Activated effector memory CD4-positive, alpha-beta T cell treated with anti-CD3 and anti-CD28 coated beads, Interleukin-2, amount 50 U/mL, for 16 hours (primary cell): ENCODE measurements around the gene SLCO4A1.
A peak's percentile ranks its signal among the peaks of the same experiment; 100 is the strongest.

Experiments used
- DNase-seq: peaks from one replicate; pipeline ENCODE4 v3.0.0-alpha.2; 2020

SLCO4A1 gene

GRCh38 chr20:62704341-62704948, 62.1 kb downstream of the SLCO4A1 start:
- no peak for DNase-seq

- no peak for DNase-seq
These were observed 63.3 kb downstream of the SLCO4A1 start for GRCh38 chr20:62705627-62706026.

GRCh38 chr20:62706344-62706743, 64.0 kb downstream of the SLCO4A1 start:
- no peak for DNase-seq

- no peak for DNase-seq
These were observed 64.6 kb downstream of the SLCO4A1 start for GRCh38 chr20:62706857-62707256.

- no peak for DNase-seq
These were observed 65.1 kb downstream of the SLCO4A1 start for GRCh38 chr20:62707276-62707920.

GRCh38 chr20:62707921-62708521, 65.7 kb downstream of the SLCO4A1 start:
- DNase-seq, result no peak

- no peak for DNase-seq
These were observed 66.6 kb downstream of the SLCO4A1 start, which contains the start of gene NTSR1 for GRCh38 chr20:62708591-62709536. Gene NTSR1 (plus strand): TSS chr20:62708836. CDS start chr20:62709208, 372 bp downstream.

GRCh38 chr20:62709537-62709905, 67.2 kb downstream of the SLCO4A1 start:
- no peak for DNase-seq

GRCh38 chr20:62710221-62710885, 68.0 kb downstream of the SLCO4A1 start:
- DNase-seq, result no peak

- DNase-seq, result peak; percentile 78
These were observed 68.8 kb downstream of the SLCO4A1 start for GRCh38 chr20:62710886-62711702.

GRCh38 chr20:62711703-62712101, 69.4 kb downstream of the SLCO4A1 start:
- DNase-seq, result no peak

- DNase-seq, result no peak
These were observed 70.3 kb downstream of the SLCO4A1 start for GRCh38 chr20:62712606-62713005.

- no peak for DNase-seq
These were observed 71.7 kb downstream of the SLCO4A1 start for GRCh38 chr20:62714006-62714405.

- no peak for DNase-seq
These were observed 72.5 kb downstream of the SLCO4A1 start for GRCh38 chr20:62714799-62715198.

- no peak for DNase-seq
These were observed 72.9 kb downstream of the SLCO4A1 start for GRCh38 chr20:62715201-62715600.

- DNase-seq, result peak; percentile 72
These were observed 74.1 kb downstream of the SLCO4A1 start for GRCh38 chr20:62716198-62716940.

- DNase-seq, result no peak
These were observed 74.6 kb downstream of the SLCO4A1 start for GRCh38 chr20:62716941-62717310.

GRCh38 chr20:62717933-62718332, 75.6 kb downstream of the SLCO4A1 start:
- no peak for DNase-seq

- no peak for DNase-seq
These were observed 76.2 kb downstream of the SLCO4A1 start for GRCh38 chr20:62718546-62718945.

- DNase-seq, result no peak
These were observed 77.1 kb downstream of the SLCO4A1 start for GRCh38 chr20:62719250-62719935.
